Prostate gland (tissue), 2 donors: ENCODE results near the gene RPL19. TPM values are rescaled to one million over a fixed set of nuclear protein-coding genes. Genes with fewer than 3 reads are reported as not detected.
A peak's percentile ranks its signal among the peaks of the same experiment; 100 is the strongest.

Experiments used
- DNase-seq: peaks from one replicate; pipeline ENCODE4 v3.0.0-alpha.2; 2019; ENCODE audit warnings: low spot score
- H3K27ac ChIP-seq, 2 donors: fragments of 200-600 bp; sonication (generic); 2 replicates each; pipeline ENCODE4 v1.5.1; 2017 to 2019
- H3K27me3 ChIP-seq: fragments of 200-600 bp; sonication (generic); replicated peaks from 2 replicates; pipeline ENCODE4 v1.5.1; 2019; ENCODE audit not compliant: insufficient read depth
- H3K36me3 ChIP-seq, 2 donors: fragments of 200-600 bp; sonication (generic); 1 replicate in 1 of 2; 2 replicates in 1 of 2; pipeline versions ENCODE4 v1.5.1 to v1.8.1; 2017 to 2019
- H3K4me1 ChIP-seq: fragments of 200-600 bp; sonication (generic); replicated peaks from 2 replicates; pipeline ENCODE4 v1.5.1; 2019
- H3K4me3 ChIP-seq, 2 donors: fragments of 200-600 bp; sonication (generic); 2 replicates each; pipeline ENCODE4 v1.5.1; 2017 to 2019
- H3K9me3 ChIP-seq: fragments of 200-600 bp; sonication (generic); 2 replicates; pipeline ENCODE4 v1.5.1; 2017
- CTCF ChIP-seq, 4 experiments: fragments of 200-600 bp in 2 of 4; fragments of 450-650 bp in 2 of 4; sonication (generic) in 2 of 4; IDR thresholded peaks; 1 replicate in 3 of 4; 2 replicates in 1 of 4; pipeline ENCODE4 v1.5.1; 2016 to 2019; ENCODE audit warnings: antibody characterized with exemption in 4 of 4, mild to moderate bottlenecking in 2 of 4, moderate library complexity in 2 of 4
- POLR2A ChIP-seq: fragments of 450-650 bp; IDR thresholded peaks from one replicate; pipeline ENCODE4 v1.6.1; 2016; ENCODE audit warnings: antibody characterized with exemption, mild to moderate bottlenecking
- POLR2AphosphoS5 ChIP-seq: sonication (generic); formaldehyde crosslinking; IDR thresholded peaks from one replicate; pipeline ENCODE4 v1.6.1; 2017; ENCODE audit warnings: antibody characterized with exemption
- WGBS: methylation state at CpG from one replicate; pipeline ENCODE4 v1.1.5; 2018; 5-methylcytosine and 5-hydroxymethylcytosine counted together
- intact Hi-C: fragments of 100-400 bp; cut with DNase I; formaldehyde crosslinking; loops from one replicate; pipeline ENCODE4 v1.14.2; 2022
- total RNA-seq, 2 donors: library from RNA; depleted of rRNA; stranded (reverse); fragments of >200 nt; gene quantifications; one replicate each; pipeline ENCODE4 v1.1.0, GENCODE V29; 2016

The RPL19 gene
- total RNA-seq, 2 donors from 2014 or later, result 2,194 to 3,634 TPM

DNA sequence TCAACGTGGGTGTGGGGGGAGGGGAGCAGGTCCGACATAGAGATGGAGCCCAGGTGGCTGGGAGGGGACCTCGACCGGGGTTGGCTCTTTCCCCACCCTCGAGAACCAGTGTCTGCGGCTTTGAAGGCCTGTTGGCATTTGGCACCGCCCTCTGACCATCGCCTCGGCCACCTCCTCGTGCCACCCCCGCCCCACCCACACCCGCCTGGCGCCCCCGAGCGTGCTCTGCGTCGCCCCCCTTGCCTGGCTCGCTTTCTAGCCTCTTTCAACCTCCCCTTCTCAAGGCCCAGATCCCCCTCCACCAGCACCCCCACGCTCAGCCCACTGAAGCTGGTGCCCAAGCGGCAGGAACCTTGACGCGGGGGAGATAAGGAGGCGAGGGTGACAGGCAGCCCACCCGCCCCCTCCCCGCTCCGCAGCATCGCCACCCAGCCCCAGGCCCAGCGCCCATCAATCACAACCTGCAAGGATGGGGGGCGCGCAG lies 3.2 kb upstream of the RPL19 start:
- peaks cover 4% of the 10 kb centered on the region for H3K4me1 ChIP-seq
- no peak for DNase-seq
- peak overlapping the region; percentile 61 to 75 for H3K27ac ChIP-seq
- H3K9me3 ChIP-seq, result no peaks in the 10 kb centered on the region
- H3K27me3 ChIP-seq, result no peaks in the 10 kb centered on the region
- intact Hi-C loops, result loop anchor here (2.0 kb wide), 1 partner anchor 42 kb away; no protein-coding TSS in a partner anchor
- no peaks in the 10 kb centered on the region for H3K36me3 ChIP-seq
- no peak for TF ChIP-seq POLR2AphosphoS5
- peak overlapping the region; percentile 60 to 67 for H3K4me3 ChIP-seq
- WGBS, result 1% methylated on average over 30 of the region's 30 CpGs

DNA sequence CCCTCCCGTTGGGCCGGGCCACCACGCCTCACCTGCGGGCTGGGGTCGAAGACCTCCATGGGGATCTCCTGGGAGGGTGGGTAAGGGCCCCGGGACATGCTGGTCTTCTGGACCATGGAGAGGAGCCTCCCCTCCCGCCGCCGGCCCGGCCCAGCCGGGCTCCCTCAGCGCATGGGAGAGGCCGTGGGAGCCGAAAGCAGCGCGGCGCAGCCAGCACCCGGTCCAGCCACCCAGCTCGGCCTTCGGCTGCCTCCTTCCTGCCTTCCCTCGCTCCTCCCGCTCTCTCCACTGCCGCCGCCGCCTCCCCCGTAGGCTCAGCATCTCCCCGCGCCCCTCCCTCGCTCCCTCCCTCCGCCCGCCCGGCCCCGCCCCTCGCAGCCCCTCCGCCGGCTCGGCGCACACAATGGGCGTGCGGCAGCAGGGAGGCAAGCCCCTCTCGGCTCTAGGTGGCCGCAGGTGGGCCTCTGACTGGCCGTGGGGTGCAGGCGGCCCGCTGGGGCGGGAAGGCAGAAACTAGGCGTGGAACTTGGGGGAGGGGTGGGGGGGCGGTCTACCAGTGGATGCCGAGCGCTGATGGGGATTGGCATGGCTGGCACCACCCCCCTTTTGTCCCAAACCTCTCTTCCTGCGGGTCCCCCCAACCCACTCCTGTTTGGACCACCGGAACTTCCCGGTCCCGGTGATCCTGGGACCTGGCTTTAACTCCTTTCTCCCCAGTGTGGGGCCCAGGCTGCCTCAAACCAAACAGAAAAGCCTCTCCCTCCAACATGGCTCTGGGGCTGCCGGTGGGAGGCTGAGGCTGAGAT lies 2.5 kb upstream of the RPL19 start, which contains the start of gene CACNB1:
TSS of gene CACNB1 (minus strand) at position 290 of the 806 bp plus-strand sequence. CDS start at position 116, 174 bp downstream.
- DNase-seq, result peak; percentile 56
- H3K27ac ChIP-seq, result peak within 1 kb of the TSS; percentile 61 to 75
- no peaks in the 10 kb centered on the region for H3K27me3 ChIP-seq
- peak within 1 kb of the TSS; percentile 60 to 67 for H3K4me3 ChIP-seq
- peaks cover 6% of the 10 kb centered on the region for H3K4me1 ChIP-seq
- no peak for TF ChIP-seq CTCF (IDR thresholded peaks at IDR 0.05)
- TF ChIP-seq POLR2AphosphoS5, result peak; percentile 40
- TF ChIP-seq POLR2A, result peak; percentile 63
- intact Hi-C loops, result loop anchor here (2.0 kb wide), 1 partner anchor 43 kb away; no protein-coding TSS in a partner anchor
- H3K36me3 ChIP-seq, result peaks cover 0 to 4% of the 10 kb centered on the region in 2 donors
- under 1% methylated on average over 47 of the region's 55 CpGs for WGBS
- no peaks in the 10 kb centered on the region for H3K9me3 ChIP-seq

- no peak overlapping the region for H3K4me3 ChIP-seq
Measured at GRCh38 chr17:39198186-39198566, 1.9 kb upstream of the RPL19 start.

GRCh38 chr17:39199820-39200069 lies 338 bp upstream of the RPL19 start:
- Histone ChIP-seq H3K27ac (peak overlapping the region; percentile 95 to 96), H3K4me3 (peak overlapping the region; percentile 77 to 88), H3K36me3 (peaks cover 11 to 20% of the 10 kb centered on the region in 2 donors), H3K27me3 (no peaks in the 10 kb centered on the region), H3K4me1 (peaks cover 6% of the 10 kb centered on the region), H3K9me3 (no peaks in the 10 kb centered on the region)
- DNase-seq, result peak; percentile 91
- WGBS, result under 1% methylated on average over 10 of the region's 10 CpGs
- TF ChIP-seq POLR2AphosphoS5 (peak; percentile 99), CTCF (IDR thresholded peaks at IDR 0.05) (no peak)
- intact Hi-C loops, result no loop called here

More at GRCh38 chr17:39198186-39198566, 1.9 kb upstream of the RPL19 start:
- WGBS, result 68% methylated on average over 4 of the region's 4 CpGs
- no peaks in the 10 kb centered on the region for H3K9me3 ChIP-seq
- DNase-seq, result no peak
- peaks cover 6% of the 10 kb centered on the region for H3K4me1 ChIP-seq
- peak overlapping the region; percentile 61 to 75 for H3K27ac ChIP-seq
- H3K27me3 ChIP-seq, result no peaks in the 10 kb centered on the region
- intact Hi-C loops, result no loop called here
- H3K36me3 ChIP-seq, result peaks cover 0 to 8% of the 10 kb centered on the region in 2 donors
- TF ChIP-seq CTCF (IDR thresholded peaks at IDR 0.05) (no peak), POLR2A (no peak), POLR2AphosphoS5 (no peak)

- TF ChIP-seq POLR2A (no peak), POLR2AphosphoS5 (no peak), CTCF (IDR thresholded peaks at IDR 0.05) (no peak)
- intact Hi-C loops, result no loop called here
- no peaks in the 10 kb centered on the region for H3K9me3 ChIP-seq
- H3K4me1 ChIP-seq, result peaks cover 6% of the 10 kb centered on the region
- WGBS, result 33% methylated on average over 11 of the region's 11 CpGs
- no peak for DNase-seq
- peaks cover 11 to 22% of the 10 kb centered on the region in 2 donors for H3K36me3 ChIP-seq
- no peaks in the 10 kb centered on the region for H3K27me3 ChIP-seq
- H3K4me3 ChIP-seq, result peak overlapping the region; percentile 77 to 88
- H3K27ac ChIP-seq, result peak overlapping the region; percentile 95 to 96
Measured at GRCh38 chr17:39200957-39201510, 951 bp downstream of the RPL19 start.
